Measurements from ENCODE around the gene SEC24C.
"Not testable (repeated sequence)": the region's sequence is repeated elsewhere in the genome, so short reads cannot be mapped to it uniquely, and the experiment has no call there.

SEC24C gene

DNA sequence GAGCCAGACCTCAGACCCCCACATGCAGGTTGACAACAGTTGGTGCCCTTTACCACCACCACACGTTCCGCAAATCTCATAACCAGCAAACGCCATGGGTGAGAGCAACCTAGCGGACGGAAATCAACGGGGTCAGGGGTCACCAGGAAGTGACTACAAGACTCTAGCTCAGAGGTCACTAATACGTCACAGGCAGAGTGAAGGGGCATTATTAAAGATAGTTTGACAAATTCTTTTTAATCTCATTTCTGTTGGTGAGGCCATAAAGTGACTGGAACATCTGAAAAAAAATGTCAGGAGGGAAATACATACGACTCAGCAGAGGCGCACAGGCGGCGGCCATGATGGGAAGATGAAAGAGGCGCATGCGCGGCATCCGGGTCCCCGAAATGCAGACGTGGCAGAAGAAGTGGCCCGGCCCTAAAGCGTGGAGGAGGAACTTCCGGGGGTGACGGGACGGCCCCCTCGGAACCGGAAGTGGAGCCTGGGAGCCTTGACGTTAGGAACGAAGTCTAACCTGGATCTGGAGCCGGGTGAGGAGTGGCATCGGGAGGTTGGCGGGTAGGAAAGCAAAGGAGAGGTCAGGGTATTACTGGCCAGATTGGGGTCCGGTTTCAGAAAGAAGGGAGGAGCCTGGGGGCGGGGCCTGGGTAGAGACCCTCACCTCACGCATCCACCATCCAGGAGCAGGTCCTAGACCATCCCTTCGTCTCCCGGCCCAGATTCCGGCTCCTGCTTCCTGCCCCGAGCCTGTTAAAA is at the start of gene SEC24C:
TSS of gene SEC24C (plus strand) at position 468 of the 759 bp plus-strand sequence. CDS start 2,461 bp downstream, outside the sequence.
- peak; percentile 92 to 93 for DNase-seq (ENCODE audit: low read depth in 2 of 2)

DNA sequence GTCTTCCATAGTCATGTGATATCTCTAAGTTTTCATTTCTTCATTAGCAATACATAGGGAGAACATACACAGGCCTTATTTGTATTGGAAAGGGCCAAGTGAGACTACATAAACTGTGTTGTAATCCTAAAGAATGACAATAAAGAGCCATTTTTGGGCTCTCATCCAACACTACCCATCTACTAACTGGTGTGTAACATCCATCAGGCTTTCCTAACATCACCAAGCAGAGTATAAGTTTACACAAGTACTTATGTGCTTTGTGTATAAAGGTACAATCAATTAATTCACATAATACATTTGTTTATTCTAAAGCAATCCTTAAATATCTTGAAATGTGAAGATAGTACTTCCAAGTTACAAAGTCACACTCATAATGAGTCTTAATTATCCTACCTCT is 48.9 kb upstream of the SEC24C start:
- DNase-seq (ENCODE audit: low read depth in 2 of 2) = not testable (repeated sequence)

DNA sequence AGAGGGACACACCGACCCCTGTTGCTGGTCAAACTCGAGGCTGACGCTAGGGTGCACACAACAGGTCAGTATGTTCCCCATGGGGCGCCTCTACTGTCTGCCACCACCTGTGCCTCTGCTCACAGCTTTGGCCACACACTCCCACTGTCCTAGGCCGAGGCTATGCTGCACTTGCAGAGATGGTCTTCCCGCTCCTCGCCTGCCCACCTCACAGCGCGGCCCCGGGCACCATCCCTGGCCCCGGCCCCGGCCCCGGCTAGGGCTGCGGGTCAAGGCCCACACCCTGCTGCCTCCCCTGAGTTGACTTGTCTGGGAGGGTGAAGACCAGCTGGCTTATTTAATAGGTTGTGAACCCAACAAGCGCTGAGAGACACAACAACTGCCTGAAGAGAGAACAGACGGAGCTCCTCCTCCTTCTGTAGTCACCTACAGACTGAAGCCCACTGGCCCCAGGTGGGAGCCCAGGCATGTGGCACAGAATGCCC is 46.5 kb upstream of the SEC24C start, which contains the start of gene AGAP5:
TSS of gene AGAP5 (minus strand) at position 435 of the 485 bp plus-strand sequence. CDS start at position 81, 354 bp downstream.
- DNase-seq (ENCODE audit: low read depth in 2 of 2) = not testable (repeated sequence)

GRCh38 chr10:73698819-73699218 is 45.4 kb upstream of the SEC24C start:
- DNase-seq (ENCODE audit: low read depth in 2 of 2) = not testable (repeated sequence)

- DNase-seq (ENCODE audit: low read depth in 2 of 2) = not testable (repeated sequence)
These were observed 40.2 kb upstream of the SEC24C start for GRCh38 chr10:73703924-73704323.

- not testable (repeated sequence) for DNase-seq (ENCODE audit: low read depth in 2 of 2)
These were observed 38.6 kb upstream of the SEC24C start for GRCh38 chr10:73705506-73706072.

DNA sequence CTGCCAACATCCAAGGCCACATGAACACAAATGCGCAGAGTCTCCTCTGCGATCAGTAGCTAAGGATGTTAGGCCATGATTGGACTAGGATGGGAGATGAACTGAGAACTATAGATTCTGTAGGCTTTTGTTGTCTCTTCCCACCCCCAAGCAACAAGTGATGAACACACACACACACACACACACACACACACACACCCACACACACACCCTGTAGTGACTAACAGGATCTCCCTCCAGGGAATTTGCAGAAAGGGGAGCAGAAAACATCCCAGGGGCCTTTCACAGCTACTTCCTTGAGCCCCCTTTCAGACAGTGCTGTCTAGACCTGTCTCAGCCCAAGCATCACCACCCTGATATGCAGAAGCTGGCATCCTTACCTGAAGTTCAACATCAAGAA is 37.7 kb upstream of the SEC24C start:
- not testable (repeated sequence) for DNase-seq (ENCODE audit: low read depth in 2 of 2)

DNA sequence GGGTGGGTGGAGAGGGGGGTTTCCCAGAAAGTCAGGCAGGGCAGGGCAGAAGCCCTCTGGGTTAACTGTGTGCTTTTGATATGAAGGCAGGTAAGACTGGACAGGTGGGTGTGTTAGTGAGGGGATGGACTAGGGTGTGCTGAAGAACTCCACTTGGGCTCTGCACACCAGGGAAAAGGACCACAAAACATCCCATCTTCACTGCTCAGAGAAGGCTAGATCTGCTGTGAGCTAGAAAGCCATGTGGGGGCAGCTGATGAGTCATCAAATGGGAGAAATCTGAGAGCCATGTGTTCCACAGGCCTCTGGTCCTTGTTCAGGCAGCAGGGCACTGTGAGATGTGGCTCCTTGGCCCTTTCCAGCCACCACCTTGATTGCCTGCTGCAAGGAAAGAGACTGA is 36.5 kb upstream of the SEC24C start:
- not testable (repeated sequence) for DNase-seq (ENCODE audit: low read depth in 2 of 2)

GRCh38 chr10:73708122-73708521 is 36.0 kb upstream of the SEC24C start:
- DNase-seq (ENCODE audit: low read depth in 2 of 2) = not testable (repeated sequence)

DNA sequence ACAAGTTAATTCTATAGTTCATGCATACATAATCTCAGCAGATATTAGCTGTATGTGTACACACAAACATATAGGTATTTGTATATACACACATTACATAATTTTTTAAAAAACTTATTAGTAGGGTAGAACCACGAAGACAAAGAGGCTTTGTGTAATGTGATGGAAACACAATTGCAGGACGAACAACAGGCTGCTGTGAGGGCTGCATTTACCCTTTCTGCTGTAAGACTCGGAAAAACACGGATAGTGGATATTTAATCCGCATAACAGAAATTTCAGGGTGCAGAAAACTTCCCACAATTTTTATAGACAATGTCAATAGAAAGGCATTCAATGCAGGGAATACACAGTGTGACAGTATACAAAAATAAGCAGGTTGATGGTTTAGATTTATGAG is 32.5 kb upstream of the SEC24C start:
- DNase-seq (ENCODE audit: low read depth in 2 of 2) = not testable (repeated sequence)

- not testable (repeated sequence) for DNase-seq (ENCODE audit: low read depth in 2 of 2)
These were observed 30.3 kb upstream of the SEC24C start for GRCh38 chr10:73713912-73714311.

- not testable (repeated sequence) for DNase-seq (ENCODE audit: low read depth in 2 of 2)
These were observed 29.7 kb upstream of the SEC24C start for GRCh38 chr10:73714483-73714882.

- DNase-seq (ENCODE audit: low read depth in 2 of 2) = not testable (repeated sequence)
These were observed 28.7 kb upstream of the SEC24C start for GRCh38 chr10:73715179-73716156.

GRCh38 chr10:73716251-73716650 is 27.9 kb upstream of the SEC24C start:
- DNase-seq (ENCODE audit: low read depth in 2 of 2) = no peak

DNA sequence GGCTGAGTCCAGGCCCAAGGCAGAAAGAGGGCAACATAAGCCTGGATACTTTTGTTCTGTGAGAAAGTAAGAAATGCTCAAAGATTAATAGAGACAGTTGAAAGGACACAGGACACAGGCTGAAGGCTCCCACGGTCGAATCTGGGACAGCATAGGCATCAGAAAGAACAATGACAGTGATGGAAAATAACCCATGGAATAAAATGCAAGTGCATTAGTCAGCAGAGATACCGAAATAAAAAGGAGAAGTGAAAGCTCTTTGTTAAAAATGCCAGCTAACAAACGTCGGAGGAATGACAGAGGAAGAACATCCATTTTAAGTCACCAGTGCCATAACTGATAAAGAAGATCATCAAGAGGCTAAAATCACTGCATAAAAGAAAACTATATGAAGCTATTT is 26.6 kb upstream of the SEC24C start:
- no peak for DNase-seq (ENCODE audit: low read depth in 2 of 2)

GRCh38 chr10:73720561-73720960 is 23.6 kb upstream of the SEC24C start:
- not testable (repeated sequence) for DNase-seq (ENCODE audit: low read depth in 2 of 2)

- DNase-seq (ENCODE audit: low read depth in 2 of 2) = no peak
These were observed 20.7 kb upstream of the SEC24C start for GRCh38 chr10:73723516-73723915.

- peak; percentile 16 for DNase-seq (ENCODE audit: low read depth in 2 of 2)
These were observed 14.4 kb upstream of the SEC24C start for GRCh38 chr10:73729781-73730152.

- peak; percentile 85 to 86 for DNase-seq (ENCODE audit: low read depth in 2 of 2)
These were observed 13.8 kb upstream of the SEC24C start for GRCh38 chr10:73730153-73730906.

DNA sequence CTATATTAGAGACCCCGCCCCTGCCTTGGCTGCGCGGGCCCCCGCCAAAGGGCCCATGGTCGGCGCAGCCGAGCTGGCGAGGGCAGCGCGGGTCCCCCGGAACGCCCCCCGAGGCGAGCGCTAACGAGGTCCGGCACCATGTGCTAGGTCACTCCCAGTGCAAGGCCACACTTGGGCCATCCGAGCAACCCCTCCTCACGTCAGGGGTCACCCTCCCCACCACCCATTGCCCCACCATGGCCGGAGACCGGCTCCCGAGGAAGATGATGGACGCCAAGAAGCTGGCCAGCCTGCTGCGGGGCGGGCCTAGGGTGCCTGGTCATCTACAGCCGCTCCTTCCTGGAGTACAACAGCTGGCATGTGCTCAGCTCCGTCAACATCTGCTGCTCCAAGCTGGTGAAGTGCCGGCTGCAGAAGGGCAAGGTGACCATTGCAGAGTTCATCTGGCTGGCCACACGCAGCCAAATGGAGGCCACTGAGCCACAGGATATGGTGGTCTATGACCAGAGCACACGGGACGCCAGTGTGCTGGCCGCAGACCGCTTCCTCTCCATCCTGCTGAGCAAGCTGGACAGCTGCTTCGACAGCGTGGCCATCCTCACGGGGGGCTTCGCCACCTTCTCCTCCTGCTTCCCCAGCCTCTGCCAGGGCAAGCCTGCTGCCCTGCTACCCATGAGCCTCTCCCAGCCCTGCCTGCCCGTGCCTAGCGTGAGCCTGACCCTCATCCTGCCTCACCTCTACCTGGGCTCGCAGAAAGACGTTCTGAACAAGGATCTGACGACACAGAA is 12.4 kb upstream of the SEC24C start:
- DNase-seq (ENCODE audit: low read depth in 2 of 2) = no peak

Data from stimulated activated CD8-positive, alpha-beta memory T cell treated with anti-CD3 and anti-CD28 coated beads, Interleukin-15, amount 100 ng/mL, for 48 hours (primary cell).